Thyroid gland (tissue), 4 donors: ENCODE results near the gene FMN2.

Source experiments
- POLR2A ChIP-seq, 2 donors: fragments of 450-650 bp; IDR thresholded peaks; one replicate each; pipeline ENCODE4 v1.6.1; 2017; ENCODE audit warnings: antibody characterized with exemption in 2 of 2, mild to moderate bottlenecking in 2 of 2, moderate library complexity in 1 of 2
- TF ChIP-seq, protein P1 (sequence below), 6 experiments: fragments of 200-600 bp in 3 of 6; fragments of 450-650 bp in 3 of 6; sonication (generic) in 3 of 6; IDR thresholded peaks; one replicate each; pipeline ENCODE4 v1.5.1; 2016 to 2019; ENCODE audit warnings: antibody characterized with exemption in 6 of 6, mild to moderate bottlenecking in 2 of 6, inconsistent platforms in 1 of 6, moderate library complexity in 1 of 6

DNA sequence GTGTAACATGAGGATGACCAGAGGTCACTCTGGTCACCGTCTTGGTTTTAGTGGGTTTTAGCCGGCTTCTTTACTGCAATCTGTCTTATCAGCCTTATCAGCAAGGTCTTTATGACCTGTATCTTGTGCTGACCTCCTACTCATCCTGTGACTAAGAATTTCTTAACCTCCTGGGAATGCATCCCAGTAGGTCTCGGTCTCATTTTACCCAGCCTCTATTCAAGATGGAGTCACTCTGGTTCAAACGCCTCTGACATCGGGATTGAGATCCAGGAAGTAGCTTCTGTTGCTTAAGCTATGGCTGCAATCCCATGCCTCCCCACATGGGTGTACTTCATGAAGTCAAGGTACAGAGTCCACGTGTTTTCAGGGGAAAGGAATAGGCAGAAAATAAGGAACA is 19.9 kb downstream of the FMN2 start:
- TF ChIP-seq, protein P1, sequence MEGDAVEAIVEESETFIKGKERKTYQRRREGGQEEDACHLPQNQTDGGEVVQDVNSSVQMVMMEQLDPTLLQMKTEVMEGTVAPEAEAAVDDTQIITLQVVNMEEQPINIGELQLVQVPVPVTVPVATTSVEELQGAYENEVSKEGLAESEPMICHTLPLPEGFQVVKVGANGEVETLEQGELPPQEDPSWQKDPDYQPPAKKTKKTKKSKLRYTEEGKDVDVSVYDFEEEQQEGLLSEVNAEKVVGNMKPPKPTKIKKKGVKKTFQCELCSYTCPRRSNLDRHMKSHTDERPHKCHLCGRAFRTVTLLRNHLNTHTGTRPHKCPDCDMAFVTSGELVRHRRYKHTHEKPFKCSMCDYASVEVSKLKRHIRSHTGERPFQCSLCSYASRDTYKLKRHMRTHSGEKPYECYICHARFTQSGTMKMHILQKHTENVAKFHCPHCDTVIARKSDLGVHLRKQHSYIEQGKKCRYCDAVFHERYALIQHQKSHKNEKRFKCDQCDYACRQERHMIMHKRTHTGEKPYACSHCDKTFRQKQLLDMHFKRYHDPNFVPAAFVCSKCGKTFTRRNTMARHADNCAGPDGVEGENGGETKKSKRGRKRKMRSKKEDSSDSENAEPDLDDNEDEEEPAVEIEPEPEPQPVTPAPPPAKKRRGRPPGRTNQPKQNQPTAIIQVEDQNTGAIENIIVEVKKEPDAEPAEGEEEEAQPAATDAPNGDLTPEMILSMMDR (IDR thresholded peaks at IDR 0.05), result no peak
- no peak for TF ChIP-seq POLR2A (IDR thresholded peaks at IDR 0.05)
